WTC11 (cell line): ENCODE data around the gene RSRC1. TPM values are rescaled to one million over a fixed set of nuclear protein-coding genes. Genes with fewer than 3 reads are reported as not detected.

Source experiments
- ATAC-seq: fragments of 200-7000 bp; cut with Tn5 transposase; 2 replicates; pipeline ENCODE4 v1.10.0; 2021; ENCODE audit warnings: mild to moderate bottlenecking, moderate library complexity
- CTCF ChIA-PET: fragments of 300-600 bp; sonication (Branson Sonifier 250); formaldehyde crosslinking; loops from one replicate; lab custom pipeline; 2021; ENCODE audit warnings: antibody characterized with exemption; lab: Charles Lee
- POLR2A ChIA-PET: fragments of 350-600 bp; sonication (Branson Sonifier 250); formaldehyde crosslinking; loops from one replicate; lab custom pipeline; 2021; ENCODE audit warnings: antibody characterized with exemption; lab: Charles Lee
- DNase-seq: peaks from one replicate; pipeline ENCODE4 v3.0.0; 2021; ENCODE audit warnings: low spot score
- H3K27ac Mint-ChIP-seq: 2 replicates; pipeline ENCODE4 v1.8.0; 2021; ENCODE audit warnings: mixed read lengths
- H3K27me3 Mint-ChIP-seq: 2 replicates; pipeline ENCODE4 v1.8.0; 2021; ENCODE audit warnings: low read depth, mild to moderate bottlenecking, moderate library complexity, mixed read lengths
- H3K36me3 Mint-ChIP-seq: 2 replicates; pipeline ENCODE4 v1.8.0; 2021; ENCODE audit warnings: mixed read lengths
- H3K4me1 Mint-ChIP-seq: 2 replicates; pipeline ENCODE4 v1.8.0; 2022; ENCODE audit warnings: mixed read lengths
- H3K4me3 Mint-ChIP-seq: 2 replicates; pipeline ENCODE4 v1.8.0; 2021; ENCODE audit warnings: mild to moderate bottlenecking, moderate library complexity, mixed read lengths
- H3K9me3 Mint-ChIP-seq: 2 replicates; pipeline ENCODE4 v1.8.0; 2021; ENCODE audit warnings: mixed read lengths
- ATF1 ChIP-seq: sonication (generic); formaldehyde crosslinking; IDR thresholded peaks from 2 replicates; pipeline ENCODE4 v1.8.1; 2023; ENCODE audit warnings: mild to moderate bottlenecking, moderate library complexity, missing genetic modification reagents
- ATF2 ChIP-seq: sonication (generic); formaldehyde crosslinking; IDR thresholded peaks from 2 replicates; pipeline ENCODE4 v1.8.1; 2022; ENCODE audit warnings: low read depth, missing genetic modification reagents, borderline replicate concordance
- CREM ChIP-seq: sonication (generic); formaldehyde crosslinking; IDR thresholded peaks from 2 replicates; pipeline ENCODE4 v1.8.1; 2022; ENCODE audit warnings: mild to moderate bottlenecking, missing genetic modification reagents, moderate library complexity
- ETV6 ChIP-seq: sonication (generic); formaldehyde crosslinking; IDR thresholded peaks from 2 replicates; pipeline ENCODE4 v1.8.1; 2022; ENCODE audit warnings: mild to moderate bottlenecking, missing genetic modification reagents
- FOXJ3 ChIP-seq: sonication (generic); formaldehyde crosslinking; IDR thresholded peaks from 2 replicates; pipeline ENCODE4 v1.9.0; 2021; ENCODE audit warnings: missing genetic modification reagents, mild to moderate bottlenecking, borderline replicate concordance
- FOXP1 ChIP-seq: sonication (generic); formaldehyde crosslinking; IDR thresholded peaks from 2 replicates; pipeline ENCODE4 v1.8.0; 2022; ENCODE audit warnings: missing genetic modification reagents, mild to moderate bottlenecking, moderate library complexity, borderline replicate concordance
- GTF2I ChIP-seq: fragments of 250-450 bp; sonication (Bioruptor Pico); conservative IDR thresholded peaks from 2 replicates; pipeline ENCODE4 v1.4.0; 2021; ENCODE audit warnings: mild to moderate bottlenecking
- HMGA2 ChIP-seq: fragments of 250-450 bp; sonication (Bioruptor Pico); IDR thresholded peaks from 2 replicates; pipeline ENCODE4 v1.4.0; 2021; ENCODE audit warnings: mild to moderate bottlenecking, moderate library complexity
- IRF2 ChIP-seq: sonication (generic); formaldehyde crosslinking; IDR thresholded peaks from 2 replicates; pipeline ENCODE4 v1.8.0; 2022; ENCODE audit warnings: low read depth, missing genetic modification reagents, borderline replicate concordance
- KAT7 ChIP-seq: sonication (generic); formaldehyde crosslinking; IDR thresholded peaks from 2 replicates; pipeline ENCODE4 v1.8.1; 2023; ENCODE audit warnings: missing genetic modification reagents, mild to moderate bottlenecking, borderline replicate concordance
- NFE2L1 ChIP-seq: sonication (generic); formaldehyde crosslinking; IDR thresholded peaks from 2 replicates; pipeline ENCODE4 v1.8.1; 2023; ENCODE audit warnings: missing genetic modification reagents
- PRRX2 ChIP-seq: fragments of 250-450 bp; sonication (Bioruptor Pico); IDR thresholded peaks from 2 replicates; pipeline ENCODE4 v1.8.0; 2021; ENCODE audit warnings: mild to moderate bottlenecking
- USF2 ChIP-seq: sonication (generic); formaldehyde crosslinking; IDR thresholded peaks from 2 replicates; pipeline ENCODE4 v1.8.1; 2023; ENCODE audit warnings: mild to moderate bottlenecking, missing genetic modification reagents, moderate library complexity
- ZBTB21 ChIP-seq: sonication (generic); formaldehyde crosslinking; IDR thresholded peaks from 2 replicates; pipeline ENCODE4 v1.8.1; 2023; ENCODE audit warnings: mild to moderate bottlenecking, missing genetic modification reagents, borderline replicate concordance
- ZNF121 ChIP-seq: sonication (generic); formaldehyde crosslinking; IDR thresholded peaks from 2 replicates; pipeline ENCODE4 v1.8.0; 2023; ENCODE audit warnings: missing genetic modification reagents
- ZNF138 ChIP-seq: sonication (generic); formaldehyde crosslinking; conservative IDR thresholded peaks from 2 replicates; pipeline ENCODE4 v1.8.1; 2022; ENCODE audit warnings: mild to moderate bottlenecking, moderate library complexity, missing genetic modification reagents
- ZNF219 ChIP-seq: sonication (generic); formaldehyde crosslinking; IDR thresholded peaks from 2 replicates; pipeline ENCODE4 v1.8.0; 2023; ENCODE audit warnings: missing genetic modification reagents, mild to moderate bottlenecking, borderline replicate concordance
- ZNF317 ChIP-seq: sonication (generic); formaldehyde crosslinking; IDR thresholded peaks from 2 replicates; pipeline ENCODE4 v1.8.1; 2023; ENCODE audit warnings: low read depth, mild to moderate bottlenecking, moderate library complexity, missing genetic modification reagents, borderline replicate concordance
- ZNF396 ChIP-seq: fragments of 250-450 bp; sonication (Bioruptor Pico); IDR thresholded peaks from 2 replicates; pipeline ENCODE4 v1.8.0; 2021; ENCODE audit warnings: mild to moderate bottlenecking, moderate library complexity, borderline replicate concordance
- ZNF423 ChIP-seq: fragments of 250-450 bp; sonication (Bioruptor Pico); IDR thresholded peaks from 2 replicates; pipeline ENCODE4 v2.1.2; 2022; ENCODE audit warnings: mild to moderate bottlenecking, moderate library complexity
- ZNF671 ChIP-seq: fragments of 250-450 bp; sonication (Bioruptor Pico); IDR thresholded peaks from 2 replicates; pipeline ENCODE4 v1.8.0; 2021; ENCODE audit warnings: mild to moderate bottlenecking
- total RNA-seq: library from RNA; stranded (reverse); gene quantifications from 3 replicates; pipeline ENCODE4 v1.2.3, GENCODE V29; 2021
- TF ChIP-seq, protein P1 (sequence below): sonication (generic); formaldehyde crosslinking; IDR thresholded peaks from 2 replicates; pipeline ENCODE4 v1.8.1; 2022; ENCODE audit warnings: missing genetic modification reagents, borderline replicate concordance
- TF ChIP-seq, protein P2 (sequence below): sonication (generic); formaldehyde crosslinking; IDR thresholded peaks from 2 replicates; pipeline ENCODE4 v1.8.0; 2022; ENCODE audit warnings: mild to moderate bottlenecking, missing genetic modification reagents
- TF ChIP-seq, protein P3 (sequence below): sonication (generic); formaldehyde crosslinking; IDR thresholded peaks from 2 replicates; pipeline ENCODE4 v1.8.0; 2022; ENCODE audit warnings: mild to moderate bottlenecking, missing genetic modification reagents
- TF ChIP-seq, protein P4 (sequence below): sonication (generic); formaldehyde crosslinking; conservative IDR thresholded peaks from 2 replicates; pipeline ENCODE4 v1.8.1; 2023; ENCODE audit warnings: mild to moderate bottlenecking, low read depth, missing genetic modification reagents, moderate library complexity
- TF ChIP-seq, protein P5 (sequence below): fragments of 250-450 bp; sonication (Bioruptor Pico); IDR thresholded peaks from 2 replicates; pipeline ENCODE4 v1.9.0; 2021; ENCODE audit warnings: mild to moderate bottlenecking

The RSRC1 gene
- total RNA-seq, 1 experiment from 2014 or later = 21.3 TPM

DNA sequence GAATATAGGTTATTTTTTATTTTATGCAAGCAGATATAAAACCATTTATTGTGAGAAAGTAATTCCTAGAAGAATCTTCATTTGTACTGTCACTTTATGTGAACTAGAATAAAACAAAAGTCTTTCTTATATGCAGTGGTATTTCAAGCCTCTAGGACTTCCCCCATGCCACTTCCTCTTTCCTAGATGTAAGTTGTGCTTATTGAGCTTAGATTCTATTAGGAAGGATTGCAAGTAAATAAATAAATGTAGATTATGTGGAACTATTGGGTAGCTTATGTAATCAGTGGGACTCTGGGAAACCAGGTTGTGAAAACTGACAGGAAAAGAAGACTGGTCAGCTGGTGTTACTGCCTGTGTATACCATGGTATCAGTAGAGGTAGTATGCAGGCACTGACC, 169.7 kb downstream of the RSRC1 start:
- ATAC-seq (no peak), DNase-seq (no peak)
- ChIA-PET POLR2A (interaction anchor here (0.8 kb wide), 1 partner anchor 170 kb away, joined by 3 read pairs; the partner anchor contains the start of gene RSRC1), CTCF (no interaction called here)
- Mint-ChIP-seq H3K36me3 (no peaks in the 10 kb centered on the region), H3K27ac (no peak overlapping the region), H3K4me1 (no peaks in the 10 kb centered on the region), H3K9me3 (no peaks in the 10 kb centered on the region), H3K4me3 (no peak overlapping the region), H3K27me3 (no peaks in the 10 kb centered on the region)
- TF ChIP-seq ZNF396 (CRISPR knock-in tag) = no peak
- no peak for TF ChIP-seq KAT7
- TF ChIP-seq ETV6 (CRISPR knock-in tag) = no peak
- TF ChIP-seq ZNF219 = no peak
- TF ChIP-seq, protein P1, sequence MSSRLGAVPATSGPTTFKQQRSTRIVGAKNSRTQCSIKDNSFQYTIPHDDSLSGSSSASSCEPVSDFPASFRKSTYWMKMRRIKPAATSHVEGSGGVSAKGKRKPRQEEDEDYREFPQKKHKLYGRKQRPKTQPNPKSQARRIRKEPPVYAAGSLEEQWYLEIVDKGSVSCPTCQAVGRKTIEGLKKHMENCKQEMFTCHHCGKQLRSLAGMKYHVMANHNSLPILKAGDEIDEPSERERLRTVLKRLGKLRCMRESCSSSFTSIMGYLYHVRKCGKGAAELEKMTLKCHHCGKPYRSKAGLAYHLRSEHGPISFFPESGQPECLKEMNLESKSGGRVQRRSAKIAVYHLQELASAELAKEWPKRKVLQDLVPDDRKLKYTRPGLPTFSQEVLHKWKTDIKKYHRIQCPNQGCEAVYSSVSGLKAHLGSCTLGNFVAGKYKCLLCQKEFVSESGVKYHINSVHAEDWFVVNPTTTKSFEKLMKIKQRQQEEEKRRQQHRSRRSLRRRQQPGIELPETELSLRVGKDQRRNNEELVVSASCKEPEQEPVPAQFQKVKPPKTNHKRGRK (CRISPR knock-in tag) = no peak
- TF ChIP-seq ATF2 (CRISPR knock-in tag) = no peak
- no peak for TF ChIP-seq ZNF138 (CRISPR knock-in tag)
- TF ChIP-seq ZNF671 = no peak
- no peak for TF ChIP-seq ZNF423
- no peak for TF ChIP-seq ZBTB21

GRCh38 chr3:158295771-158296170, 185.9 kb downstream of the RSRC1 start:
- POLR2A ChIA-PET = no interaction called here
- Mint-ChIP-seq H3K27ac (no peak overlapping the region), H3K27me3 (no peaks in the 10 kb centered on the region), H3K4me3 (no peak overlapping the region), H3K4me1 (no peaks in the 10 kb centered on the region), H3K9me3 (no peaks in the 10 kb centered on the region), H3K36me3 (no peaks in the 10 kb centered on the region)
- ATAC-seq (no peak), DNase-seq (no peak)
- no peak for TF ChIP-seq CREM
- TF ChIP-seq FOXP1 = no peak
- TF ChIP-seq ZNF121 = no peak
- TF ChIP-seq, protein P2, sequence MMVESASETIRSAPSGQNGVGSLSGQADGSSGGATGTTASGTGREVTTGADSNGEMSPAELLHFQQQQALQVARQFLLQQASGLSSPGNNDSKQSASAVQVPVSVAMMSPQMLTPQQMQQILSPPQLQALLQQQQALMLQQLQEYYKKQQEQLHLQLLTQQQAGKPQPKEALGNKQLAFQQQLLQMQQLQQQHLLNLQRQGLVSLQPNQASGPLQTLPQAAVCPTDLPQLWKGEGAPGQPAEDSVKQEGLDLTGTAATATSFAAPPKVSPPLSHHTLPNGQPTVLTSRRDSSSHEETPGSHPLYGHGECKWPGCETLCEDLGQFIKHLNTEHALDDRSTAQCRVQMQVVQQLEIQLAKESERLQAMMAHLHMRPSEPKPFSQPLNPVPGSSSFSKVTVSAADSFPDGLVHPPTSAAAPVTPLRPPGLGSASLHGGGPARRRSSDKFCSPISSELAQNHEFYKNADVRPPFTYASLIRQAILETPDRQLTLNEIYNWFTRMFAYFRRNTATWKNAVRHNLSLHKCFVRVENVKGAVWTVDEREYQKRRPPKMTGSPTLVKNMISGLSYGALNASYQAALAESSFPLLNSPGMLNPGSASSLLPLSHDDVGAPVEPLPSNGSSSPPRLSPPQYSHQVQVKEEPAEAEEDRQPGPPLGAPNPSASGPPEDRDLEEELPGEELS (CRISPR knock-in tag) = no peak
- no peak for TF ChIP-seq ZNF219
- no peak for TF ChIP-seq IRF2 (CRISPR knock-in tag)
- TF ChIP-seq ZBTB21 = no peak
- no peak for TF ChIP-seq USF2 (CRISPR knock-in tag)
- no peak for TF ChIP-seq FOXJ3 (CRISPR knock-in tag)
- no peak for TF ChIP-seq ZNF317
- CTCF ChIA-PET = no interaction called here

GRCh38 chr3:158297940-158298339, 188.1 kb downstream of the RSRC1 start:
- POLR2A ChIA-PET = no interaction called here
- ATAC-seq = no peak
- CTCF ChIA-PET = no interaction called here

More at GRCh38 chr3:158297940-158298339, 188.1 kb downstream of the RSRC1 start:
- Mint-ChIP-seq H3K4me1 (no peaks in the 10 kb centered on the region), H3K36me3 (no peaks in the 10 kb centered on the region), H3K4me3 (no peak overlapping the region), H3K27ac (no peak overlapping the region), H3K9me3 (no peaks in the 10 kb centered on the region), H3K27me3 (no peaks in the 10 kb centered on the region)
- TF ChIP-seq, protein P3, sequence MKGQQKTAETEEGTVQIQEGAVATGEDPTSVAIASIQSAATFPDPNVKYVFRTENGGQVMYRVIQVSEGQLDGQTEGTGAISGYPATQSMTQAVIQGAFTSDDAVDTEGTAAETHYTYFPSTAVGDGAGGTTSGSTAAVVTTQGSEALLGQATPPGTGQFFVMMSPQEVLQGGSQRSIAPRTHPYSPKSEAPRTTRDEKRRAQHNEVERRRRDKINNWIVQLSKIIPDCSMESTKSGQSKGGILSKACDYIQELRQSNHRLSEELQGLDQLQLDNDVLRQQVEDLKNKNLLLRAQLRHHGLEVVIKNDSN (CRISPR knock-in tag) = no peak
- TF ChIP-seq, protein P4, sequence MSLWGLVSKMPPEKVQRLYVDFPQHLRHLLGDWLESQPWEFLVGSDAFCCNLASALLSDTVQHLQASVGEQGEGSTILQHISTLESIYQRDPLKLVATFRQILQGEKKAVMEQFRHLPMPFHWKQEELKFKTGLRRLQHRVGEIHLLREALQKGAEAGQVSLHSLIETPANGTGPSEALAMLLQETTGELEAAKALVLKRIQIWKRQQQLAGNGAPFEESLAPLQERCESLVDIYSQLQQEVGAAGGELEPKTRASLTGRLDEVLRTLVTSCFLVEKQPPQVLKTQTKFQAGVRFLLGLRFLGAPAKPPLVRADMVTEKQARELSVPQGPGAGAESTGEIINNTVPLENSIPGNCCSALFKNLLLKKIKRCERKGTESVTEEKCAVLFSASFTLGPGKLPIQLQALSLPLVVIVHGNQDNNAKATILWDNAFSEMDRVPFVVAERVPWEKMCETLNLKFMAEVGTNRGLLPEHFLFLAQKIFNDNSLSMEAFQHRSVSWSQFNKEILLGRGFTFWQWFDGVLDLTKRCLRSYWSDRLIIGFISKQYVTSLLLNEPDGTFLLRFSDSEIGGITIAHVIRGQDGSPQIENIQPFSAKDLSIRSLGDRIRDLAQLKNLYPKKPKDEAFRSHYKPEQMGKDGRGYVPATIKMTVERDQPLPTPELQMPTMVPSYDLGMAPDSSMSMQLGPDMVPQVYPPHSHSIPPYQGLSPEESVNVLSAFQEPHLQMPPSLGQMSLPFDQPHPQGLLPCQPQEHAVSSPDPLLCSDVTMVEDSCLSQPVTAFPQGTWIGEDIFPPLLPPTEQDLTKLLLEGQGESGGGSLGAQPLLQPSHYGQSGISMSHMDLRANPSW = no peak
- TF ChIP-seq, protein P5, sequence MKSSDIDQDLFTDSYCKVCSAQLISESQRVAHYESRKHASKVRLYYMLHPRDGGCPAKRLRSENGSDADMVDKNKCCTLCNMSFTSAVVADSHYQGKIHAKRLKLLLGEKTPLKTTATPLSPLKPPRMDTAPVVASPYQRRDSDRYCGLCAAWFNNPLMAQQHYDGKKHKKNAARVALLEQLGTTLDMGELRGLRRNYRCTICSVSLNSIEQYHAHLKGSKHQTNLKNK = no peak
- TF ChIP-seq ATF1 (CRISPR knock-in tag) (no peak), NFE2L1 (no peak), PRRX2 (CRISPR knock-in tag) (no peak), HMGA2 (CRISPR knock-in tag) (no peak), GTF2I (no peak)
- no peak for DNase-seq
